Measurements from ENCODE around the gene SMIM17.

- no peak for TF ChIP-seq EZH2 (IDR thresholded peaks at IDR 0.05; ENCODE audit: insufficient read depth, poor library complexity, severe bottlenecking)
- TF ChIP-seq EZH2phosphoT487 (IDR thresholded peaks at IDR 0.05; ENCODE audit: insufficient read depth, low read depth) = no peak
Observed at GRCh38 chr19:56596676-56597075, 46.3 kb upstream of the SMIM17 start.

All from GM23248 (cell line).